ENCODE data around the gene ZNF804B.
A peak's percentile ranks its signal among the peaks of the same experiment; 100 is the strongest.

Gene ZNF804B

DNA sequence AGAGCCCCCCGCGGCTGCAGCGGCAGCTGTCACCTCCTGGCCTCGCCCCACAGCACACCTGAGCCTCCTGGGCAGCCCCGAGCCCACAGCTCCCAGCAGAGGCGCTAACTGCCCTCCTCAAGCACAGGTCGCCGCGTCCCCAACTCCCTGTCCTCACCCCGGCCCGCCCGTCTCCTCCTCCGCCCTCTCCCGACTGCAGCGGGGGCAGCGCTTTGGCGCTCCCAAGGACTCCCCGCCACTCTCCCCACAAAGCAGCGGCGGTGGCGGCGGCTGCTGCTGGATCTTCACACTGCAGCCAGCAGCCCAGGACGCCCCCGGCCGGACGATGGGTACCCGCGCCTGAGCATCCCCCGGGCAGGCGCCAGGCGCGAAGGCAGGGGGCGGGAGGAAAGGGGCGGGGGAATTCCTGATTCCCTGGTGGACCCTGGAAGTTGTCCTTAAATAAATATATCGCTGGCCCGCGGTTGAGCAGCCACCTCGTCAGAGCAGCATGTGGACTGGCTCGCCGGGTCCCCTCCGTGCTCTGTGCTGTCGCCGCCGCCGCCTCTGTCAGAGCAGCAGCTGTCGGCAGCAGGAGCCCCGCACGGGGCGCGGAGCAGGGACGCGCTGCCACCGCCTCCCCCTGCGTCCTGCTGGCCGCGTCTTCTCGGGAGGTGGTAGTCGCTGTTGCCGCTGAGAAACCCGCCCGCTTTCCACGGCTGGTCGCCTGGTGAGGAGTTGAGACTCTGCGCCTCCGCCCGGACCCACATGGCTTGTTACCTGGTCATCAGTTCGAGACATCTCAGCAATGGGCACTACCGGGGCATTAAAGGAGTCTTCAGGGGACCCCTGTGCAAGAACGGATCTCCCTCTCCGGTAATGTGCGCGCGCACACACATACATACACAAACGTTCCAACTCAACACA, at the start of gene ZNF804B:
Gene ZNF804B (plus strand): TSS at position 471 of the 906 bp plus-strand sequence. CDS start 277 bp downstream, at position 748.
- DNase-seq (ENCODE audit: low spot score) = no peak

DNA sequence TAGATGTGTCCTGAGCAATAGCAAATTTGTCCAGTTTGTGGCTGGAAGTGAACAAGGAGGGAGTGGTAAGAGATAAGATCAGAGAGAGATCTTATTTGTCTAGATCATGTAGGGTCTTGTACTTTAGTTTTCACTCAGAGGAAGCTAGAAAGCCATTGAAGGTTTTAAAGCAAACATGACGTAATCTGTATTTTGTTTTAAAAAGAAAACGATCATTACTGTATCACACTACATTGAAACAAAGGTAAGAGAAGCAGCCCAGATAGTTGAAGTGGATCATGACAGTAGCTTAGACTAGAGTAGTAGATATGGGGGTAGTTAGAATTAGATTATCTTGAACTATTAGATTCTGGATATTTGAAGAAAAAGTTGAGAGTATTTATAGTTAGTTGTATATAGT, 23.6 kb upstream of the ZNF804B start:
- DNase-seq (ENCODE audit: low spot score) = no peak

DNA sequence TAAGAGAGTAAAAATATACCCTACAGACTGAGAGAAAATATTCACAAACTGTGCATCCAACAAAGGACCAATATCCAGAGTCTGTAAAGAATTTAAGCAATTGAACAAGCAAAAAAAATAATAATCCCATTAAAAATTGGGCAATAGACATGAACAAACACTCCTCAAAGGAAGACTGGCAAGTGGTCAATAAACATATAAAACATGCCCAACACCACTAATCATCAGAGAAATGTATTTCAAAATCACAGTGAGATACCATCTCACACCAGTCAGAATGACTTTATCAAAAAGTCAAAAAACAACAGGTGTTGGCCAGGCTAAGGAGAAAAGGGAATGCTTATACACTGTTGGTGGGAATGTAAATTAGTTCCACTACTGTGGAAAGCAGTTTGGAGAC, 21.9 kb upstream of the ZNF804B start:
- DNase-seq (ENCODE audit: low spot score) = no peak

DNA sequence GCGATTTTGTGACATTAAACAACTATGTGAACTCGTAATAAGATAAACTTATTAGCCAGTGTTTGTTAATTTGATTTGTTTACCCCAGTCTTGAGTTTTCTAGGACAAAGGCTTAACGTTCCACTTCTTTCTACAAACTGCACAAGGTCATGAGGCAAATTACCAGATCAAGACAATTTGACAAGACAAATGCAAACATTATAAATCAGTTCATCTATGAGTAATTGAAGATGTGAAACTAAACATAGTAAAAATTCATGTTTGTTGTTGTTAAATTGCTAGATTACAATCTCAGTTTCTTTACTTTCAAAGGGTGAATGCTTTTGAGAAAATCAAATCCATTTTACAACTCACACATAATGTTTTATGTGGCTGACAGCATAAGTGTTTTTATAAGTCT, 13.4 kb upstream of the ZNF804B start:
- no peak for DNase-seq (ENCODE audit: low spot score)

DNA sequence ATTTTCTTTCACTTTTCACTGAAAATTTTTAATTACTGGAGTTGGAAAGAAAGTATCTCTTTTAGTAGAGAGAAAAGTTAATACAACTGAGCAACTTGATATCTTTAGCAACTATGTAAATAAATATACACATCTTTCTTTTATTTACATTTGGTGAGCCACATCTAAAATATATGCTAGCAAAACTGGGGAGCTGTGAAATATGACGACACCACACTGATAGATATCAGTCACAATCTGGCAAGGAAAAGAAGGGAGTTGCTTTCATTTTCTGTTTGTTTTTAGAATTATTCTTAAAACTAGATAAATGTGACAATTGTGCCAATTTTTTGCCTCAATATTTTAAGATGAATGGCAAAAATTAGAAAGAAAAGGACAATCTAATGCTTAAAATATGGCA, 2.7 kb upstream of the ZNF804B start:
- no peak for DNase-seq (ENCODE audit: low spot score)

DNA sequence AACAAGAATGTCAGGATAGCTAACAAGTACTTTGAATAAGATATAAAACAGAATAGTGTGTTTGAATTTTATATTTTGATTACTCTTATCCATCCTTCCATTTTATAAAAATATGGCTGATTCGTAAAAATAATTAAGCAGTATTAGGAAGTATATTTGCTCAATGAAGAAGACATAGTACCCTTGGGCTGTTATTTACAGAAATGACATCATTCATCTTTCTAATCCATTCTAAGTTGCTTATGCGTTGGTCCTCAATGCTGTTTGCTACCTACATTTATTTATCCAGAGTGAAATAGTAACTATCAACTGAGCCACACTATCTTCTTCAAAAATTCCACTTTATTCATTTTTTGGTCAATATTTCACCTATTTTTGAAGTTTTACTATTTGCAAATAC, 2.1 kb upstream of the ZNF804B start:
- no peak for DNase-seq (ENCODE audit: low spot score)

DNA sequence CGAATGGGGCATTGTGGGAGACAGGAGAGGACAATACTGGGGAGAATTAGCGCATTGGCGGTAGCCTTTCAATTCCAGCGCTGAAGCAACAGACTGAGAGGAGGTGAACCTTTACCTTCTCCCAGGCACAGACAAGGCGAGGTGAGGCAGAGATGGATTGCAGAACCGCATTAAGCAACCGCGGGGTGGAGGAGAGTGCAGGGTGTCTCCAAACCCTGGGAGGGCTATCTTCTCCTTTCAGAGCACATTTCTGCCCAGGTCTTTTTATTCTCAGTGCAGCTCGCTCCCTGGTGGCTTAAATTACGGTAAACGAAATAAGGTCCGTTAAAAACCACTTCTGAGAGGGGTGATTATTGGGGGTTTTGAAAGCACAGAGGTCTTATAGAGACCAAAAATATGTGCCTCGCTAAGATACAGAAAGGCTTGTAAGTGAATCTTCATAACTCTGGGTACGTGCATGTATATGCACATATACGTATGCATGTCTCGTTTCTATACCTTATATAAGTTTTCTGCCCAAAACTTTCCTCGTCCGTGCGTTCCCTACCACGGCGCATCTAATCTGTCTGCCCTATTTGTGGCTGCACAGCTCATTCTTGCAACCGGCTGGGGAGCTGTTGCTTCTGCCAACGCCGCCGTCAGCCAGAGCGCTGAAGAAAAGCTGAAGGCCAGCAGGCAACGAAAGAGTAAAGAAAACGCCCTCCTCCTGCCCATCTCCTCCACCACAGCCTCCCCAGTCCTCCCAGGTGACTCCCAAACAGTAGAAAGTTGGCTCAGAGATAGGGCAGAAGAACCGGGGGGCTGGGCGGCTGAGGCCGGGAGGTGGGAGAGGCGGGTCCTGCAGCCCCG, 895 bp upstream of the ZNF804B start:
- DNase-seq (ENCODE audit: low spot score) = no peak

DNA sequence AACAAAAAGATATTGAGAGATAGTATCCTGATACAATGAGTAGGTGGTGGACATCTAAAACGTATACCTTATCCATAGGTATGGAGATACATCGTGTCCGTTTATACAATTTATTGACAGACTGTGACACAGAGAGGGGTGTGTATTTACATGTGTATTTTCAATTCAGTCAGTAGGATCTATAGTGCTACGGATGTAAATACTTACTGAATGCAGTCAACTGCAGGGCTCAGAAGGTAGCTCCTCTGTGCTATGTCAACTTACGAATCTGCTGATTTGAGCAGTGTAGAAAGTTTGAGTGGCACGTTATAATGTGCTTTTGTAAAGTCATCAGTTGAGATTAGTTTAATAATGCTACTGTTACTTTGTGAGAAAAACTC, 626 bp downstream of the ZNF804B start:
- no peak for DNase-seq (ENCODE audit: low spot score)

DNA sequence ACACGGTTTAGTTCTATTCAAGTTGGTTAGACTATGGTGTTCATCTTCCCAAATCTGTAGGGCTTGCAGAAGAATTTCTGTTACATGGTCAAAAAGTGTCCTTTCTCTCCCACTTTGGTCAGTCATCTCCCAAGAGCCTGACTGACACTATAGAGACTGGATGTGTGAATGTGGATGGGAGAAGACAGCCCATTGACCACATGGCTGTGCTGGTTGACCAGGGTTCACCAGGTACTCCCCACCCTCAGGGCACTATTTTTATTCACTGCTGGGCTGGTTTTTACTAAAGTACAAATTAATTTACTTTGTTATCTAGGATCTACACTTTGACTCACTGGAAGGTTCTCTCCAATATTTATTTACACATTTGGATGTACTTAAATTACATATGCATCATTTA, 2.3 kb downstream of the ZNF804B start:
- no peak for DNase-seq (ENCODE audit: low spot score)

DNA sequence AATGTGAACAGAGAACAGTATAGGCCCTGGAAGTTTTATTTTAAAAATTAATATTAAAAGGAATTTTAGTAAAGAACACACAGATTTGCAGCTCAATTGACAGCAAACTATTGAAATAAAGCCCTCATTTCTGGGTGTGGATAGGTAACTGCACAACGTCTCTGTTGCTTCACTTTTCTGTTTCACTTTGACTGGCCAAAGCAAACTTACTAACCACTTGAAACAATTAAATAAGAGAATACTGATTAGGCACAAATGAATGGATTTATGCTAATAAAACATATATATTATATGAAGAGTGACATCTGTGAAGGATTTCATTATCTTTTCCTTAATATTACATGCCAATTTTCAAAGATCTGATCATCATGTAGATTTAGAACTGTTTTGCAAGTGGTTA, 11.9 kb downstream of the ZNF804B start:
- no peak for DNase-seq (ENCODE audit: low spot score)

DNA sequence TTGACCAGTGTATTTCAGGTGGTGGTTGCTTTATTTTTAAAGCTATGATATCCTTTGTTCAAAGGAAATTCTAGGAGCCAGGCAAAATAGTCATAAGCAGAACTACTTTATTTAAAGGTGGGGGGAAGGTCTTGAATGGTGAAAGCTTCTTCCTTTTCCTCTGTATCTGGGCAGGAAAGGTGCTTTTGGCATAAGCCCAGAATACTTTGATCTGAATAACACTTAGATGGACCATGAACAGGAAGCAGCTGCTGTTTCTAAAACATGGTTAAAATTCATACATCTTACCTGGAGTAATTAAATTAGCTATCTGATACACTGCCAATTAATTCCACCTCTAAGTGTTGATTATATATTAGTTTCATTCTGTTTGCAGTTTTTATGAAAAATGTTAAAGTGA, 13.3 kb downstream of the ZNF804B start:
- no peak for DNase-seq (ENCODE audit: low spot score)

DNA sequence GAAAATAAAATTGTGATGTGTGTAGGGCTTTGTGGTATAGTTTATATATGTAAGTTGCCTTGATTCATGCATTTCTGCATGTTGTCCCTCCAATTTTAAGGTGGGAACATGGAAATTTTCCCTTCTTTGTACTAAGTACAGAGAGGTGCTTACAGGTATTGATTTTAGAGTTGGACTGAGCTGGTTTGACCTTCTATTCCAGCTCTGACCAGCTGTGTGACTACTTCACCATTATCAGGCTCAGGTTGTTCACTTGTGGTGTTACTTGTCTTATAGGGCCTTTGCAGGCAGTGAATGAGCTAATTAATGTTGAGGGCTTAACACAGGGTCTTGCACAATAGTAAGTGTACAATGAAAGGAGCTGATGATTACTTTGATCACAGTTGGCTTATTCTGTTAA, 16.3 kb downstream of the ZNF804B start:
- no peak for DNase-seq (ENCODE audit: low spot score)

DNA sequence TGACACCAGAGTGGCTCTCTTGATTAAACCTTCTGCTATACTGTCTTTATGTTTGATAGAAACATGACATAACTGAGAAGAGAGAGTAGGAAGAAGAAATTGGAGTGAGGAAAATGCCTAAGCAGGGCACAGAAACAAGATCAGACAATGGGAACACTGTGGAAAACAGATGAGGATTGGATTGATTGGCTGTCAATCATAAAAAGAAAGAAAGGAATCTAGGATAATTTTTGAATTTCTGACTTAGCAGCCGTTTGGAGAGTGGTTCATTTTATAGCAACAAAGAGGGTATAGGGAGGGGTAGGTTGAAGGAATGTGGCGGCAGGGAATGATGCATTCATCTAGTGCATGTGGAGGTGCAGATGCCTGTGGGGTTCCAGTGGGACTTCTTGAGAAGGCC, 28.3 kb downstream of the ZNF804B start:
- no peak for DNase-seq (ENCODE audit: low spot score)

DNA sequence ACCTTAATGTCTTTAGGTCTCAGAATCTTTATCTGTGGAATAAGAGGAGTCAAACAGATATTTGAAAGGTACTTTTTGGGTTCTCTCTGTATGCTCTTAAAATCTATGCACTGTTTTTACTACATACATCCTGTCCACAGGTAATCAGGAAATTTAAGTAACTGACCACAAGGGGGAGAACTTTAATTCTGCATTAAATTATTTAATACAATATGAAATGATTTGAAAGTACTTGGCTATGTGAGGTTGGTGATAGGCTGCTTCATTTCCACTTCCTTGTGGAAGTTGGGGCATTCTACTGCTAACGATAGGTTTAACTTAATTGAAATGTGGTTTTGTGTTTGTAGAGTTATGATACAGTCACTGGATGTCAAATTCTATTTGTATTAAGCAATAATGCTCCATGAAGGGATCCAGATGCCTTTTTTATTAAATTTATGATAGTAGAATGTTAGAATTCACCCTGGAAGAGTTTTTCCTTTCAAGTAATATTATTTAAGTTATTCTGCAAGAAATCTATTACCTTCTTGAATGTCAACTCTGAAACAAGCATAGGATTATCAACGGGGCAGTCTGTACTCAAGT, 30.1 kb downstream of the ZNF804B start:
- DNase-seq (ENCODE audit: low spot score) = peak; percentile 5

DNA sequence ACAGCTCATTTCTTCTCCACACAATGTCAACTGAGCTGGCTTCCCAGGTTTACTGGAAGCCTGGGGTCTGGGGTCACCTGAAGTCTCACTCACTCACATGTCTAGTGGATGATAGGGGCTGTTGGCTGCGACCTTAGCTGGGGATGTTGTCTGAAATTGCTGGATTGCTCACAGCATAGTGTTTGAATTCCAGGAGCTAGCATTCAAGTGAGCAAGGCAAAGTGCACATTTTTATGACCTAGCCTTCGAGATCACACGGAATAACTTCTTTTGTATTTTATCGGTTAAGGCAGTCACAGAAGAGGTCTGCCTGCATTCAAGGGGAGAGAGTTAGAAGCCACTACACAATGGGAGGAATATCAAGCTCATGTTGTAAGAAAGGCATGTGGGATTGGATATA, 32.4 kb downstream of the ZNF804B start:
- DNase-seq (ENCODE audit: low spot score) = no peak

DNA sequence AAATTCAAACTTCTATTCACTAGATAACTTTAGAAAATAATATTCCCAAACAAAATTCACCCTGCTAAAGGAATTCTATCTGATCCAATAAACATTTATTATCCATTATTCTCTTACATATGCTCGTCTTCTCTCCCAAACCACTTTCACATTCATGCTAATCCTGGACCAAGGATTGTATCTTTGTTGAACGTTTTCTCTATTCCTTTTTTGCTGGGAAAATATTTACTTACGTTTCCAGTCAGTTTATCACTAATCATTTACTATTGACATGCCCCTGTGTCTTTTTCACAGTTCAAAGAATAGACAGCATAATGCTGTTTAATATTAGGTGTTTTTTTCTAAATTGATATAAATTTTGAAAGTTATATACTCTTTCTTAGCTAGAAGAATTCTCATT, 32.9 kb downstream of the ZNF804B start:
- DNase-seq (ENCODE audit: low spot score) = no peak

DNA sequence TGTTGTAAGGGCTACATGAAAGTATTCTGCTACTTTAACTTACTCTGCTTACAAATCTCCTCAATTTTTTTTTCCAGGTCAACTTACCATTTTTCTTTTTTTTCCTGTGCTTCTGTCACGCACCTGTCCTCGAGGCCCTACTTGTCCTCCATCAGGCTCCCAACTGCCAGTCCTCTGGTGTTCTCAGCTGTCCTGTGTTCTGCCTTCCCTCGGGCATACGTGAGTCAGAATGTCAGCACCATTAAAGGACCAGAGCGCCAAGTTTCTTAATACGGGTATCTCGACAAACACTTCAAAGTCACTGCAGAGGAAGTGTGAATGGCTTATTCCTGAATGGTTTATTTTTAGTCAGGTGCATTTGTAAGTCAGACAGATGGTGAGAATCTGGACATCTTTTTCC, 36.1 kb downstream of the ZNF804B start, which contains the start of gene TEX47:
Gene TEX47 (minus strand): TSS at position 185 of the 400 bp plus-strand sequence. CDS start 795 bp downstream, outside the sequence.
- DNase-seq (ENCODE audit: low spot score) = no peak

DNA sequence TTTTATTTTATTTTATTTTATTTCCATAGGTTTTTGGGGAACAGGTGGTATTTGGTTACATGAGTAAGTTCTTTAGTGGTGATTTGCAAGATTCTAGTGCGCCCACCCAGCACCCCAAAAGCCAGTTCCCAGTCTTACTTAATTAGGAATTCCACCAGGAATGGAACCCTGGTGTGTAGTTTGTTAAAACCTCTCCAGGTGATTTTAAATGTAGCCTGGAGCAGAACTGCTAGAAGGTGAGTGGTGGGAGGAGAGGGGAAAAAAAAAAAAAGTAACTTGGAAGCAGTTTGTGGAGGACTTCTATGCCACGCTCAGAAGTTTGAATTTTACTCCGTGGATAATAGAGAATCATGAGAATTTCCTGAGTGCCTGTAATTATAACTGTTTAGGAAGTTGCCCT, 41.5 kb downstream of the ZNF804B start:
- DNase-seq (ENCODE audit: low spot score) = no peak

DNA sequence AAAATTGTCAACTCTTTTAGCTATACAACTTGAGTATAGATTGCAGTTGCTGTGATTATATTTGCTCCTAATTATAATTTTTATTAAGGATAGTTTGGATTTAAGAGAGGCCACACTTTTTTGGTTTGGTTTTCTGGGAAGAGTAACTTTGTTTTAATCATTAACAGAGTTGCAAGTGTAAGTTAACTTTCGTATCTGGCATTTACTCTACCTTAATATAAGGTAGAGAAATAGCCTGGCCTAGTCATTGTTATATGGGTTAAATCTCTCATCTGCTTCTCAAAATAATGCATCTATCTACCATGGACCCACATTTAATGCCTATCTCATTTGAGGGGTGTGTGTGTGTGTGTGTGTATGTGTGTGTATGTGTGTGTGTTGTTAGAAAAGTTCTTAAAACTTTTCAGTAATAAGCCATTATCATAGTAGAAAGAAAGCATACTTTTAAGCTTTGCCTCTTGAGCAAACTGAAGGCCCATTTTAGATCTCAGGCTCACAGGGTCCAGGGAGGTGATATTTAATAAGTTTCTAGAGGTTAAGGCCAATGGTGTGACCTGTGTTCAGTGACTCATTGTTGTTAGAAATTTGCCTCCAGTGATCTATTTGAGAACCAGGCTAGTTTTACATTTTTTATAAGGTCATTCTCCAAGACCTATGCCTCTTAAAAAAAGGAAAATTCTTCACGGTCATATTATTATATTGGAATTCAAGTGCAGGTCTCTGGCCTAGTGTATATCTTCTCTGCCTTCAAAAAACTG, 47.0 kb downstream of the ZNF804B start:
- DNase-seq (ENCODE audit: low spot score) = no peak

DNA sequence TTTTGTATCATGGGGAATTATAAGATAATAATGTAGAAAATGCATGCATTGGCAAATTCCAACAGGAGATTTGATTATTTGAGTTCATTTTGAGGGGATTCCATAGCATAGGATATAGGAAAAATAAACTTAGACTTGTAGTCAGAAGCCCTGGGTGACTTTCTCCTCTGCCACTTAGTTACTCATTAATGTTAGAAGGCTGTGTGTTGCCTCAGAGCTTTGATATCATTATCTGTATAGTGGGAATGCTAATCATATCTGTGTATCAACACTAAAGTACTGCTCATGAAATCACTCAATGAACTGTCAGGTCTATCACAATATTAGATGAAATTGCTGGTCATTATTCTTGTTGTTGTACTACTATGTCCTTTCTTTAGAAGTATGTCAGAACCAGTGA, 59.1 kb downstream of the ZNF804B start:
- DNase-seq (ENCODE audit: low spot score) = no peak

DNA sequence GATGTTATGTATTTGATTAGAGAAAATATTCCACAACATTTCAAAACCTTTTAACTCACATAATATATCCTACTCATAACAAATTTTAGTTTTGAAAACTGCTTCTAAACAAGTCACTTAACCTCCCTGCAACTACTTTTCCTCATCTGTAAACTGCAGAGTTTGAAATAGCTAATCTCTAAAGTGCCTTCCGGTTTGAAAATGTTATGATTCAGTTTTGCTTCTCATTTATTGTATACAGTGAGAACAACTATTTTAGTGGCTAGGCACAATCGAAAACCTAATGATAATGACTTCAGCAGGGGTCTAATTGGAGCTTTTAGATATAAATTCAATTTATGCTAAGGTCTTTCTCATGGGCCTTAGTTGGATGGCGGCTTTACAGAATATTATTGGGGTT, 66.7 kb downstream of the ZNF804B start:
- DNase-seq (ENCODE audit: low spot score) = no peak

DNA sequence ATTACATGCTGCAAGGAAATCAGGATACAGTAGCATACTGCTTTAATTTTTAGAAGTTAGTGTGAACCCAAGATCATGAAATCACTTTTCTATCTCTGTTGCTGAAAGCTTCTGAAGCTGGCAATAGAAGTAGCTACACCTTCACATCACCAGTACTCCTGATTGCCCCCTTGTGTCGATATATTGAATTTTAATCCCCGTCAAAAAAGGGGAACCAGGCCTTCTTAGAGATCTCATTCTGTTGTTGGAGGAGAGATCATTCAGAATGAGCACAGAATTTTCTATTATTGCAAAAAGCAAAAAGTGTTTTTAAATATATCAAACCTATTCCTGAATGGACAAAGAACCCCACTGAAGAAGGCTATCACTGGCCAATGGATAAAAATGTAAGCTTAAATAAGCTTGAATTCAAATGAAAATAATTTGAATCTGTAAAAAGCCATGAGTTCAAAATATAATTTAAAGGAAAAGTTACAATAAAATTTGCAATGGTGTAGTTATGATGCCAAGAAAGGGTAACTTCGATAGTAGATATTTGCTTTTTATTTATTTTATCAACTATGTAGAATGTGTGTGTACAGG, 75.7 kb downstream of the ZNF804B start:
- DNase-seq (ENCODE audit: low spot score) = no peak

Data from CD4-positive, alpha-beta T cell treated with Interleukin-15 for 4 hours (primary cell).